Activated naive CD4-positive, alpha-beta T cell treated with anti-CD3 and anti-CD28 coated beads for 36 hours (primary cell): ENCODE data around the gene KIAA0753. TPM values are rescaled to one million over a fixed set of nuclear protein-coding genes. Genes with fewer than 3 reads are reported as not detected.

Experiments used
- CTCF ChIA-PET: fragments of 350-600 bp; sonication (Branson Sonifier 250); formaldehyde crosslinking; loops from one replicate; lab custom pipeline; 2021; ENCODE audit warnings: antibody characterized with exemption; lab: Charles Lee
- DNase-seq: peaks from one replicate; pipeline ENCODE4 v3.0.0-alpha.2; 2020
- H3K27ac Mint-ChIP-seq: one replicate; pipeline ENCODE4 v1.8.0; 2021; ENCODE audit warnings: mild to moderate bottlenecking, mixed read lengths
- H3K27me3 Mint-ChIP-seq: one replicate; pipeline ENCODE4 v1.8.0; 2021; ENCODE audit warnings: low read depth, mixed read lengths
- H3K36me3 Mint-ChIP-seq: one replicate; pipeline ENCODE4 v1.8.0; 2021; ENCODE audit warnings: low read depth, mixed read lengths
- H3K4me1 Mint-ChIP-seq: one replicate; pipeline ENCODE4 v1.8.0; 2021; ENCODE audit warnings: low read depth, mixed read lengths
- H3K4me3 Mint-ChIP-seq: one replicate; pipeline ENCODE4 v1.8.0; 2021; ENCODE audit warnings: mild to moderate bottlenecking, moderate library complexity, mixed read lengths
- H3K9me3 Mint-ChIP-seq: one replicate; pipeline ENCODE4 v1.8.0; 2021; ENCODE audit warnings: mixed read lengths
- intact Hi-C: fragments of 100-400 bp; cut with micrococcal nuclease; formaldehyde crosslinking; loops from one replicate; pipeline ENCODE4 v1.15.1; 2023
- total RNA-seq, 2 experiments: library from RNA; stranded (reverse); gene quantifications; one replicate each; pipeline ENCODE4 v1.2.3, GENCODE V29; 2021

Gene KIAA0753
- total RNA-seq, 2 experiments from 2014 or later = 7.7 to 8.1 TPM

DNA sequence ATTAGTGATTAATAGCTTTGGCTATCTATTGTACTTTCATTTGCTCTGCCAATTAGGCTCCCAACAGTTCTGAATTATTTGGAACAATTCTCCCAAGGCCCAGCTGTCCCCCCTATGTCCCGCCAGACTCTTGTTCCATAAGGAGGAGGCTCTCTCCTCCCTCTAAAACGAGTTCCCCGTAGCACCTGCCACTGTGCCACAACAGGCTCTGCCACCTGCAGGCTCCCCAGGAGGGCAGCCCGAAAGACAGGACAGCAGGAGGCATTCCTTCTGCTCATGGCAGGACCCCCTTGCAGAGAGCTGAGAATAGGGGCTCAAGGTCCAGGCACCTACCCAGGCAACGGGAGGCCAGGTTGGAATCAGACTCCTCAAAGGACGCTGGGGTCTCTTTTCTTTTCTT is 93.2 kb downstream of the KIAA0753 start:
- CTCF ChIA-PET = no interaction called here
- intact Hi-C loops = loop anchor here (5.0 kb wide), 1 partner anchor 75 kb away; no protein-coding TSS in a partner anchor
- H3K4me3 Mint-ChIP-seq = no peak overlapping the region

DNA sequence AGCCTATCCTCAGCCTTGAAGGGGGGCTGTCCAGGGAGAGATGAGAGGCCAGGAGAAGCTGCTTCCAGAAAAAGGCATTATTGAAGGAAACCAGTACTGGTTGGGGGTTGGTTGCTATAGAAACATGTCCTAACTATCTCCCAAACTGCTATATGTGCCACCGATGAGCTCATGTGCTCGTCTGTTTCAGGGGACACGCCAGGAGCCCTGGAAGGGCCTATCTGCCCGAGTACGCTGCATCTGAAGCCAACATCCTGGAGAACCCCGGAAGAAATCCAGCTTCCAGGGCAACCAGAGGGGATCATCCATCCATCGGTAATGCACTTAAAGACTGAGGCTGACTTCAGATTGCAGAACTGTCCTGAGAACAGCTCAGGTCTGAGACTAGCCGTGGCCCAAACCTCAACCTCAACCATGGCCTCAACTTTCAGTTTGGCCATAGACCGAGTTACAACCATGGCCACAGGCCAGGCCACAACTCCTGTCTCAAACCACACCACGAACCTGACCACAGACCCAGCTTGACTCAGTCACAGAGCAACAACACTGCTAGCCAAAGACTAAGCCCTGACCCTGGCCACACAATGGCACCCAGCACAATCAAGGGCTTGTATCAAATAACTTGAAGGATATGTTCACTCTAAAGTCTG is 94.3 kb downstream of the KIAA0753 start:
- no peaks in the 10 kb centered on the region for H3K9me3 Mint-ChIP-seq
- H3K4me3 Mint-ChIP-seq = no peak overlapping the region
- intact Hi-C loops = loop anchor here (5.0 kb wide), 1 partner anchor 74 kb away; no protein-coding TSS in a partner anchor
- no peak overlapping the region for H3K27ac Mint-ChIP-seq
- H3K27me3 Mint-ChIP-seq = peaks cover 2% of the 10 kb centered on the region
- peaks cover 8% of the 10 kb centered on the region for H3K4me1 Mint-ChIP-seq
- CTCF ChIA-PET = no interaction called here
- no peaks in the 10 kb centered on the region for H3K36me3 Mint-ChIP-seq
- DNase-seq = no peak

More for the DNA sequence above, 93.2 kb downstream of the KIAA0753 start:
- Mint-ChIP-seq H3K4me1 (peaks cover 8% of the 10 kb centered on the region), H3K27me3 (peaks cover 2% of the 10 kb centered on the region), H3K27ac (no peak overlapping the region), H3K9me3 (no peaks in the 10 kb centered on the region), H3K36me3 (no peaks in the 10 kb centered on the region)
- no peak for DNase-seq

GRCh38 chr17:6545291-6545690 is 95.2 kb downstream of the KIAA0753 start:
- Mint-ChIP-seq H3K4me3 (no peak overlapping the region), H3K36me3 (no peaks in the 10 kb centered on the region), H3K9me3 (no peaks in the 10 kb centered on the region), H3K4me1 (peaks cover 8% of the 10 kb centered on the region), H3K27ac (no peak overlapping the region), H3K27me3 (peaks cover 2% of the 10 kb centered on the region)
- CTCF ChIA-PET = no interaction called here
- intact Hi-C loops = loop anchor here (5.0 kb wide), 1 partner anchor 73 kb away; no protein-coding TSS in a partner anchor
- DNase-seq = no peak

- no peak for DNase-seq
Measured at GRCh38 chr17:6544011-6544370, 96.5 kb downstream of the KIAA0753 start.

DNA sequence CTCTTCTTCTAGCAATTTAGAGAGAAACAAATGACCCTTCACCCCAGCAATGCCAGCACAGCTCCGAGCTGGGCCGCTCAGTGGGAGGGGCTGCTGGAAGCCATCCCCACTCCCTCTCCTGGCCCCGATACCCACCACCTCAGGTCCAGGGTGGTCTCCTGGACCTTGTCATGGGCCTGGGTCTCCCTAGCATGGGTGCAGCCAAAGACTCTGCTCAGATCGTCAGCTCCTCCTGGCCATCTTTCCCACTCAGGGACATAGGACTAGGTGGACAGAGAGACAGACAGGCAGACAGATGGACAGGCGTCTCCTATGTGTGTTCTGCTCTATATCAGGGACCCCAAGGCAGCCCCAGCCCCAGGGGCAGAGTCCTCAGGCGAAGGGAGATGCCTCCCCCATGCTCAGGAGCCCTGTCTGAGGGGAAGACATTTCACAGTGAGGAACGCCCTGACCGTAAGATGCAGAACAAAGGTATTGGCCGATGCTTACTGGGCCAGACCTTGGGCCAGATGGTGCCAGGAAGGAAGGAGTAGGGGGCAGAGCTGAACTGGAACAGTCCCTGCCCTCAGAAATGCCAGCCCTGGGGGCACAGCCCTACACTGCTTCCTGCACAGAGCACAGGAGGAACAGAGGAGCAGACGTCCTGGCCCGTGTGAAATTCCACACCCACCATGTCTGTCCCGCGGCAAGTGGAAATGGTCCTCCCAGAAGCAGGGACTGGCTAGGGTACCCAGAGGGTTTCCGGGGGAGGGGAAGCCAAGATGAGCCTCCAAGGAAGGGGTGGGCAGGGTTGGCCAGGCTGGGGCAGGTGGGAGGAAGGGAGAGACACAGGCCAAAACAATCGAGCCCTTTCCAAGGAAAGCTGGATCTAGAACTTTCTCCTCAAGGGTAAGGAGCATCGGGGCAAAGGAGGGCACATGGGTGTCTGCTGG is 97.2 kb downstream of the KIAA0753 start:
- CTCF ChIA-PET = no interaction called here
- Mint-ChIP-seq H3K36me3 (peaks cover 2% of the 10 kb centered on the region), H3K27ac (no peak overlapping the region), H3K4me1 (peaks cover 3% of the 10 kb centered on the region), H3K4me3 (no peak overlapping the region), H3K27me3 (peaks cover 2% of the 10 kb centered on the region), H3K9me3 (no peaks in the 10 kb centered on the region)
- intact Hi-C loops = no loop called here
- DNase-seq = no peak

More at GRCh38 chr17:6544011-6544370, 96.5 kb downstream of the KIAA0753 start:
- peaks cover 8% of the 10 kb centered on the region for H3K4me1 Mint-ChIP-seq
- no peak overlapping the region for H3K27ac Mint-ChIP-seq
- CTCF ChIA-PET = no interaction called here
- peaks cover 2% of the 10 kb centered on the region for H3K27me3 Mint-ChIP-seq
- intact Hi-C loops = no loop called here
- peaks cover 2% of the 10 kb centered on the region for H3K36me3 Mint-ChIP-seq
- no peak overlapping the region for H3K4me3 Mint-ChIP-seq
- no peaks in the 10 kb centered on the region for H3K9me3 Mint-ChIP-seq

DNA sequence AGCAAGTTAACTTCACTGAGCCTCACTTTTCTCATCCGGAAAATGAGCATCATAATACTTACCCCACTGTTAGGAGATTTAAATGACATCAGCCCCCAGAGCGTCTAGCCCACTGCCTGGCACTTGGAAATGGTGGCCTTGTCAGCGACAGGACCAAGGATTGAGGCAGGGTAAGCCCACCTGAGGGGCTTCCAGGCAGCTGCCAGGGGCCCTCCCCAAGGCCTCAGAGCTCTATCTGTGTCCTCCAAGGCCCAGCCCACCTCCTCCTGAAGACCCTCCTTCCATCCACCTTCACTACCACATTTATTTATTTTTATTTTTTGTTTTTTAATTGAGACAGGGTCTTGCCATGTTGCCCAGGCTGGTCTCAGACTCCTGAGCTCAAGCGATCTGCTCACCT is 97.9 kb downstream of the KIAA0753 start:
- Mint-ChIP-seq H3K4me1 (no peaks in the 10 kb centered on the region), H3K27ac (no peak overlapping the region), H3K4me3 (no peak overlapping the region), H3K36me3 (peaks cover 2% of the 10 kb centered on the region), H3K9me3 (no peaks in the 10 kb centered on the region), H3K27me3 (peaks cover 2% of the 10 kb centered on the region)
- DNase-seq = no peak
- intact Hi-C loops = no loop called here
- CTCF ChIA-PET = no interaction called here

- CTCF ChIA-PET = no interaction called here
- H3K4me3 Mint-ChIP-seq = no peak overlapping the region
- H3K27ac Mint-ChIP-seq = no peak overlapping the region
- peaks cover 2% of the 10 kb centered on the region for H3K27me3 Mint-ChIP-seq
- no peaks in the 10 kb centered on the region for H3K9me3 Mint-ChIP-seq
- peaks cover 2% of the 10 kb centered on the region for H3K36me3 Mint-ChIP-seq
- H3K4me1 Mint-ChIP-seq = no peaks in the 10 kb centered on the region
- intact Hi-C loops = no loop called here
- DNase-seq = no peak
Measured at GRCh38 chr17:6541886-6542285, 98.6 kb downstream of the KIAA0753 start.

DNA sequence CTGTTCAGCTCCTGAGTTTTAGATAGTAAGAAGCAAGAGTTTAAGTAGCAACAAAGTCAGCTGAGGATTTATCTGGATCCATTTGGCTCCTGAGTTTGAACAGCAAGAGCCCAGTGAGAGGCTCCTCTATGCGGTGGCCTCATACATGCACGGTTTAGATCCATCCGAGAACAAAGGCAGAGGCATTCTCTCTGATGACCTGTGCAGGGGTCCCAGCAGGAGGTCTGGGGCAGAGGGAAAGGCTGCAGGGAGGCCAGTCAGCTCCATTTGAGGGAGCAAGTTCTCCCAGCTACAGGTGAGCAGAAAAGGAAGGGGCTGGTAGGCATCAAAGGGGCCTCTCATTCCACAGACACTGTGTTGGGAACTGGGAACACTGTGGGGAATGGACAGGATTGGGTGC is 100.6 kb downstream of the KIAA0753 start:
- Mint-ChIP-seq H3K27ac (no peak overlapping the region), H3K4me1 (no peaks in the 10 kb centered on the region), H3K36me3 (peaks cover 2% of the 10 kb centered on the region), H3K4me3 (no peak overlapping the region), H3K9me3 (no peaks in the 10 kb centered on the region), H3K27me3 (peaks cover 2% of the 10 kb centered on the region)
- intact Hi-C loops = no loop called here
- CTCF ChIA-PET = no interaction called here
- DNase-seq = no peak

- peaks cover 2% of the 10 kb centered on the region for H3K36me3 Mint-ChIP-seq
- no peaks in the 10 kb centered on the region for H3K4me1 Mint-ChIP-seq
- H3K4me3 Mint-ChIP-seq = no peak overlapping the region
- intact Hi-C loops = no loop called here
- no peak for DNase-seq
- H3K27me3 Mint-ChIP-seq = peaks cover 3% of the 10 kb centered on the region
- H3K27ac Mint-ChIP-seq = no peak overlapping the region
- CTCF ChIA-PET = no interaction called here
- H3K9me3 Mint-ChIP-seq = no peaks in the 10 kb centered on the region
Measured at GRCh38 chr17:6536566-6537065, 103.9 kb downstream of the KIAA0753 start.

- CTCF ChIA-PET = no interaction called here
- Mint-ChIP-seq H3K27me3 (peaks cover 3% of the 10 kb centered on the region), H3K36me3 (peaks cover 2% of the 10 kb centered on the region), H3K4me1 (no peaks in the 10 kb centered on the region), H3K27ac (no peak overlapping the region), H3K9me3 (no peaks in the 10 kb centered on the region), H3K4me3 (no peak overlapping the region)
- intact Hi-C loops = no loop called here
- no peak for DNase-seq
Measured at GRCh38 chr17:6536053-6536452, 104.5 kb downstream of the KIAA0753 start.

DNA sequence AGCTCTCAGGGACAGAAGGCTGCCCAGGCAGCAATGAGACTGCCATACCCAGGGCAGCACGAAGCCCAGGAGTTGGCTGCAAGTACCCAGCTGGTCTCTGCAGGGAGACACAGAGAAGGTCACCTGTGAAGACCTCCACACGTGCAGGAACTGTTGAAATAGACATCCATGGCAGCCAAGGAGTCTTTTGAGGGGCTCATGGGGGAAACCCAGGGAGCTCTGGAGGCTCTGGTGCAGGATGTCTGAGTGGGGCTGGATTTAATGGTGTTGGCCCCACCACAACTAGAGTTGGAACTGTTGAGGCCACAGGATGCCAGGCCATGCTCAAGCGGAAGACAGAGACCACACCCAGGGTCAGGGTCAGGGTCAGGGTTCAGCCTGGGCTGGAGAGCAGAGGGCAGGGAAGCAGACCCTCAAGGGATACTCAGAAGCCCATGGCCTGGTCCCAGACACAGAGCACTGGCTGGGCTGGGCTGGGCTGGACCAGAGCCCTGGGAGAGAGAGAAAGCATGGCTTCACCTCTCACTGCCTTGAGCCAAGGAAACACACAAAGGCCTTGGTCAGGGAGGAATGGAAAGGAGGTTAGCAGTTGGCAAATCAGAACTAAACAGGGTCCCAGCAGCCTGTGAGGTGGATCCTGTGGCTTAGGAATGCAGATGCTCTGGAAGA is 105.5 kb downstream of the KIAA0753 start:
- H3K36me3 Mint-ChIP-seq = peaks cover 2% of the 10 kb centered on the region
- H3K27me3 Mint-ChIP-seq = peaks cover 3% of the 10 kb centered on the region
- H3K27ac Mint-ChIP-seq = no peak overlapping the region
- DNase-seq = no peak
- intact Hi-C loops = no loop called here
- no peak overlapping the region for H3K4me3 Mint-ChIP-seq
- H3K9me3 Mint-ChIP-seq = no peaks in the 10 kb centered on the region
- CTCF ChIA-PET = interaction anchor here (1.6 kb wide), 1 partner anchor 64 kb away, joined by 3 read pairs; no protein-coding TSS in a partner anchor
- H3K4me1 Mint-ChIP-seq = no peaks in the 10 kb centered on the region

- Mint-ChIP-seq H3K36me3 (no peaks in the 10 kb centered on the region), H3K4me3 (no peak overlapping the region), H3K9me3 (no peaks in the 10 kb centered on the region), H3K4me1 (no peaks in the 10 kb centered on the region), H3K27ac (no peak overlapping the region), H3K27me3 (peaks cover 3% of the 10 kb centered on the region)
- CTCF ChIA-PET = no interaction called here
- intact Hi-C loops = no loop called here
- DNase-seq = no peak
Measured at GRCh38 chr17:6532441-6532885, 108.0 kb downstream of the KIAA0753 start.
